Fibroblast of pulmonary artery (primary cell): ENCODE results near the gene CACNA2D1.

ENCODE experiments used
- DNase-seq: peaks from one replicate; pipeline ENCODE4 v3.0.0-alpha.2; 2010; ENCODE audit warnings: low read depth
- H3K4me3 ChIP-seq: replicated peaks from 2 replicates; pipeline ENCODE4 v1.5.1; 2011; ENCODE audit warnings: low read depth, mild to moderate bottlenecking, control low read depth, low read length, moderate library complexity
- TF ChIP-seq, protein P1 (sequence below): IDR thresholded peaks from 2 replicates; pipeline ENCODE4 v1.5.1; 2011; ENCODE audit warnings: mild to moderate bottlenecking, control low read depth, low read length, inconsistent platforms; ENCODE audit errors: missing control alignments

The CACNA2D1 gene

DNA sequence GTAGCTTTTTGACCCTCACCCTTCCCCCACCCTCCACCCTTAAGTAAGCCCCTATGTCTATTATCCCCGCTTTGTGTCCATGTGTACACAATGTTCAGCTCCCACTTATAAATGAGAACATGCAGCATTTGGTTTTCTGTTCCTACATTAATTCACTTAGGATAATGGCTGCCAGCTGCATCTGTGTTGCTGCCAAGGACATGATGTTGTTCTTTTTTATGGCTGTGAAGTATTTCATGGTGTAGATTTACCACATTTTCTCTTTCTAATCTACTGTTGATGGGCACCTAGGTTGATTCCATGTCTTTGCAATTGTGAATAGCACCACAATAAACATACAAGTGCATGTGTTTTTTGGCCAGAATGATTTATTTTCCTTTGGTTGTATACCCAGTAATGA lies 232.2 kb downstream of the CACNA2D1 start:
- H3K4me3 ChIP-seq, result no peak overlapping the region
- DNase-seq, result no peak
- TF ChIP-seq, protein P1, sequence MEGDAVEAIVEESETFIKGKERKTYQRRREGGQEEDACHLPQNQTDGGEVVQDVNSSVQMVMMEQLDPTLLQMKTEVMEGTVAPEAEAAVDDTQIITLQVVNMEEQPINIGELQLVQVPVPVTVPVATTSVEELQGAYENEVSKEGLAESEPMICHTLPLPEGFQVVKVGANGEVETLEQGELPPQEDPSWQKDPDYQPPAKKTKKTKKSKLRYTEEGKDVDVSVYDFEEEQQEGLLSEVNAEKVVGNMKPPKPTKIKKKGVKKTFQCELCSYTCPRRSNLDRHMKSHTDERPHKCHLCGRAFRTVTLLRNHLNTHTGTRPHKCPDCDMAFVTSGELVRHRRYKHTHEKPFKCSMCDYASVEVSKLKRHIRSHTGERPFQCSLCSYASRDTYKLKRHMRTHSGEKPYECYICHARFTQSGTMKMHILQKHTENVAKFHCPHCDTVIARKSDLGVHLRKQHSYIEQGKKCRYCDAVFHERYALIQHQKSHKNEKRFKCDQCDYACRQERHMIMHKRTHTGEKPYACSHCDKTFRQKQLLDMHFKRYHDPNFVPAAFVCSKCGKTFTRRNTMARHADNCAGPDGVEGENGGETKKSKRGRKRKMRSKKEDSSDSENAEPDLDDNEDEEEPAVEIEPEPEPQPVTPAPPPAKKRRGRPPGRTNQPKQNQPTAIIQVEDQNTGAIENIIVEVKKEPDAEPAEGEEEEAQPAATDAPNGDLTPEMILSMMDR, result no peak

DNA sequence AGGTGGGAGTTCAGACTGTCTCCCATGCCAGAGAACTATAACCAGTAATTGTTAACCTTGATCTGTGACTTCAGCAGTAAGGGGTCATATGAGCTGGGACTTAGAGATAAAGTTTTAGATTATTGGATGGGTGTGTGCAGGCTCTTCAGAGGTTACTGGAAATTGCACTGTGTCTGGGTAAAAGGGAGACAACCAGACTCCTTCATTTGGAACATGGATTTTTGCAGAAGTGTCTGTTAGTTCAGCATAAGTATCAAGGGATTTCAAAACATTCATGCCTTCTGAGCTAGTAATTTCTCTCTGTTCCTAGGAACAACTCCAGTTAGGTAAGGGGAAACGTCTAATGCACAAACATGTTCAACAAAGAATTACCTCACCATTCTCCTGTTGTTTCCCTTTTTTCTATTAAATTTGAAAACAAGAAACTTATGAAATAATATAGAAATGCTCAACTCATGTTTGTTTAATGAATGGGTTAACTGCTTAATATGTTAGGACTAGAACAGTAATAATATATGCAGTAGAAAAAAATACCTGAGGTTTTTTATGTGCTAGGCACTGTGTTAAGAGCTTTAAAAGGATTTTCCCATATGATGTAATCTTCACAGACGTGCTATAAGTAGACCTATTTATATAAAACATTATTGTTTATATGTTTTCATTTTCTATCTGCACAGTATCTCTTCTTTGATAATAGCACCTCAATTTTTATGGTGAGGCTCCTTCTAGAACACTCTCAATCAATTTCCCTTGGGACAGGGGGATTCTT lies 233.0 kb downstream of the CACNA2D1 start:
- peak; percentile 44 for DNase-seq
- TF ChIP-seq, protein P1, result no peak
- H3K4me3 ChIP-seq, result no peak overlapping the region

DNA sequence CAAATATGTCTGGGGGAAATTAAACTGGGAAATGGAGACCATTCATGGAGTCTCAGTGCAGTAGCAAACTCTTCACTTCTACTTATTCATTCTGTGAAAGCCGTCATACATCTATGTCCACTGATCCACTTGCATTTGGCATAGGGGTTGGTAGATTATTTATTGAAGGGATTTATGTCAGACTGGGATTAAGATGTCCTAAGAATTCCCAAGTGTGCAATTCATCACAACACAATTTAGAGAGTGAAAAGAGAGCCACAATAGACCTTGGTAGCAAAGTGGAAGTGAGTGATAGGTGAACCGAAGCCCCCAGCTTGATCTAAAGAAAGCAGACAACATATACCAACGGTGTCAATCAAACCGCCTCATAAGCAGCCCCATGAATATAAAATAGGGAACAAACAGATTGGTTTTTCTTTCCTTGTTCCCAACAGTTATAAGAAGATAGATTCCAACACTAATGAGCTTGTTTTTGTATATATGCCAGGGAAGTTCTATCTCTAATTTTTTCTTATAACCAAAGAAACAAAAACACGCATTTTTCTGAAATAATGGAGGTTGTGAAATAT lies 234.3 kb downstream of the CACNA2D1 start:
- TF ChIP-seq, protein P1, result no peak
- H3K4me3 ChIP-seq, result no peak overlapping the region

DNA sequence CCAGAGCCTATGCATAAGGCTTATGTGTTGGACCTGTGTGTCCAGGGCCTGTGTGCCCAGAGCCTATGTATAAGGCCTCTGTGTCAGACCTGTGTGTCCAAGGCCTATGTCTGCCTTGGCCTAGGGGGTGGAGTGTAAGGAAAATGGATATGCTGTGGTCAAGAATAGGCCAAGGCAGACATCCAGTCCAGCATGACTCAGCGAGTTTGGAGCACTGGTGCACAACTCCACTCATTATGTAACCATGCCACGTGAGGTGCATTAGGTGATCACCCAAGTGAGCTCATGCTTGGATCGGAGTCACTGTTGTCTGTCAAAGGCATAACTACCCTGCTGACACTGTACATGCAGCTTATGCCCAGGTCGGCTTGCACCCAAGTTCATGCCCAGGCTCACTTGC lies 238.9 kb downstream of the CACNA2D1 start:
- no peak overlapping the region for H3K4me3 ChIP-seq
- DNase-seq, result peak; percentile 70
- TF ChIP-seq, protein P1, result no peak

More for the DNA sequence above, 234.3 kb downstream of the CACNA2D1 start:
- no peak for DNase-seq

DNA sequence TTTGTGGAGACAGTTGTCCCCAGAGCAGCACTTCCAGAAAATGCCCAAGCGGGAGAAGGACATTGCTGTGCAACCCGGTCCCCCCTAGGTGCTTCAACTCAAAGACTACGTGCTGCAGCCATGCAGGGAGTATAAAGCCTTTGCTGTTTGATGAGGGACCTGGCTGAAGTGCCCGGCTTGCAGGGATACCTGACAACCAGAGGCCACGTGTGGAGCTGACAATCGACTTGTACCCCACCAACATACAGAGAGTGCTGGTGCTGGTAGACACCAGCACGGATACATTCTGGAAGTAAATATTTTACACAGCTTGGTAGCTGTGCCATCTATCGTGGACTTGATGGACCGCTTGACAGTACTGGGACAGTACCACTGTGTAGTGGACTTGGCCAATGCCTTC lies 240.6 kb downstream of the CACNA2D1 start:
- TF ChIP-seq, protein P1, result no peak
- no peak for DNase-seq
- H3K4me3 ChIP-seq, result no peak overlapping the region

DNA sequence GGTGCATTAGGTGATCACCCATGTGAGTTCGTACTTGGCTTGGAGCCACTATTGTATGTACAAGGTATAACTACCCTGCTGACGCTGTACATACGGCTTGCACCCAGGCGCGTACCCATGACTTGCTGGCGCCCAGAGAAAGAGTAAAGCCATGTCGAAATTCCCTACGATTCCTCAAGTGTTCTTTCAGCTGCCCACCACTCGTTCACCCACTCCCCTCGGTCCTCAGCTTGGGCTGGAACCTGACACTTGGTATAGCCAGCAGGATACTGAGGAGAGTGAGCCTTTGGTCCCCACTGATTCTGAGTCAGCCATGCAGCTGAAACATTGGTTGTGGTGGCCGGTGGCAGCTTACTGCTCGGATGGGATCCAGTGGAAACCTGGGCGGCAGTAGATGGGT lies 241.5 kb downstream of the CACNA2D1 start:
- TF ChIP-seq, protein P1, result no peak
- no peak for DNase-seq
- H3K4me3 ChIP-seq, result no peak overlapping the region
